ENCODE results near the gene CNTLN.

DNA sequence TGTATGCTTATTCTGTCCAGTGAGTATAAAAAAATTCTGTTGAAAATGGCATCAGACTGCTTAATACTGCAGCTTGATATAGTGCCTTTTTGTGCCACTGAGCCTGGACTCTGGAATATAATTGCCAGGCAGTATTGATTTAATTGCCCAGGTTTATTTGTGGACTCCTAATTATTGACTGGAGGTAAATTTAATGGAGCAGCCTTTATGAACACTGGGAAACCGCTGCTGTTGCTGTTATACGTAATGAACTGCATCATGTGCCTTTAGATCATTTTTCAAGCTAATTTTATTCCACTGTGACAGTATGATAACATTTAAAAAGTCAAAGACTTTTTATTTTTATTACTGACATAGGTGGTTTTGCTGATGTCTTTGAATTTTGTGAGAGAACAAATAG is 353.8 kb downstream of the CNTLN start:
- TF ChIP-seq, protein P1, sequence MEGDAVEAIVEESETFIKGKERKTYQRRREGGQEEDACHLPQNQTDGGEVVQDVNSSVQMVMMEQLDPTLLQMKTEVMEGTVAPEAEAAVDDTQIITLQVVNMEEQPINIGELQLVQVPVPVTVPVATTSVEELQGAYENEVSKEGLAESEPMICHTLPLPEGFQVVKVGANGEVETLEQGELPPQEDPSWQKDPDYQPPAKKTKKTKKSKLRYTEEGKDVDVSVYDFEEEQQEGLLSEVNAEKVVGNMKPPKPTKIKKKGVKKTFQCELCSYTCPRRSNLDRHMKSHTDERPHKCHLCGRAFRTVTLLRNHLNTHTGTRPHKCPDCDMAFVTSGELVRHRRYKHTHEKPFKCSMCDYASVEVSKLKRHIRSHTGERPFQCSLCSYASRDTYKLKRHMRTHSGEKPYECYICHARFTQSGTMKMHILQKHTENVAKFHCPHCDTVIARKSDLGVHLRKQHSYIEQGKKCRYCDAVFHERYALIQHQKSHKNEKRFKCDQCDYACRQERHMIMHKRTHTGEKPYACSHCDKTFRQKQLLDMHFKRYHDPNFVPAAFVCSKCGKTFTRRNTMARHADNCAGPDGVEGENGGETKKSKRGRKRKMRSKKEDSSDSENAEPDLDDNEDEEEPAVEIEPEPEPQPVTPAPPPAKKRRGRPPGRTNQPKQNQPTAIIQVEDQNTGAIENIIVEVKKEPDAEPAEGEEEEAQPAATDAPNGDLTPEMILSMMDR (IDR thresholded peaks at IDR 0.05 in 2 of 3, conservative IDR thresholded peaks at IDR 0.05 in 1 of 3; ENCODE audit: borderline replicate concordance in 1 of 3, insufficient read depth in 1 of 3, low read depth in 2 of 3, low read length in 2 of 3) = no peak
- TF ChIP-seq EZH2 (IDR thresholded peaks at IDR 0.05) = no peak
- TF ChIP-seq, protein P2, sequence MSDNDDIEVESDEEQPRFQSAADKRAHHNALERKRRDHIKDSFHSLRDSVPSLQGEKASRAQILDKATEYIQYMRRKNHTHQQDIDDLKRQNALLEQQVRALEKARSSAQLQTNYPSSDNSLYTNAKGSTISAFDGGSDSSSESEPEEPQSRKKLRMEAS (IDR thresholded peaks at IDR 0.05) = no peak

Data from HCT116 (cell line).